SK-MEL-5 (cell line): ENCODE measurements around the gene TSNAX. TPM values are rescaled to one million over a fixed set of nuclear protein-coding genes. Genes with fewer than 3 reads are reported as not detected.

Source experiments
- DNase-seq: peaks from one replicate; pipeline ENCODE4 v3.0.0-alpha.2; 2016; ENCODE audit warnings: low read depth, low spot score
- in situ Hi-C: cut with HindIII; loops from 2 replicates; pipeline ENCODE4 v1.10.0; 2016; ENCODE audit warnings: low sequenced_read_pairs, high pct_unique_total_duplicates, low pct_unique_long_range_greater_than_20kb
- total RNA-seq: library from RNA; depleted of rRNA; stranded (reverse); fragments of >200 nt; shearing (Covaris generic); gene quantifications from 2 replicates; pipeline ENCODE4 v1.2.3, GENCODE V29; 2014

The TSNAX gene
- total RNA-seq, 1 experiment from 2014 or later, result 97.2 TPM

GRCh38 chr1:231512147-231512698 is 16.2 kb upstream of the TSNAX start:
- in situ Hi-C loops, result no loop called here
- peak; percentile 86 for DNase-seq

GRCh38 chr1:231515748-231516147 is 12.7 kb upstream of the TSNAX start:
- in situ Hi-C loops, result no loop called here
- DNase-seq, result no peak

- in situ Hi-C loops, result no loop called here
- DNase-seq, result no peak
These were observed 11.4 kb upstream of the TSNAX start for GRCh38 chr1:231517076-231517475.

DNA sequence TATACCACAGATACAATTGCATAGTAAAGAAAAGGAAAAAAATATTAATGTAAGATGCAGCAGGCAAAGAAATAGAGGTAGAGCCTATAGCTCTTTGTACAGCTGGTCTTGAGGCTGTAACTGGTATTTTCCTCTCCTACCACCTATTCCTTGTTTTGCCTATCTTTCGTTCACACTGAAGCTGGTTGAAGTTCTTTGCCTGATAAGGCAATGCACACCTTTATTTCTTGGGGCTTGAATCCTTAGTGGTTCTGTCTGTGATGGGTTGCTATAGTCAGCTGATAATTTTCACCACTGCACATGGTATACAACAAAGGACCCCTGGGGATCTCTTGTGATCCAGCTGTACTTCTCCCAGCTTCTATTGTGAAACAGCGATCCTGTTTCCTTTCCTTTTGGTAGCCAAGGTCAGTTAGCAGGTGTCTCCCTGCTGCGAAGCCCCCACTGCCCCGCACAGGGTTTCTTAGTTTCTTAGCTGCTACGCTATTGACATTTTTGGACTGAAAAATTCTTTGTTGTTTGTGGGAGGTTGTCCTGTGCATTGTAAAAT is 9.9 kb upstream of the TSNAX start:
- in situ Hi-C loops, result no loop called here

DNA sequence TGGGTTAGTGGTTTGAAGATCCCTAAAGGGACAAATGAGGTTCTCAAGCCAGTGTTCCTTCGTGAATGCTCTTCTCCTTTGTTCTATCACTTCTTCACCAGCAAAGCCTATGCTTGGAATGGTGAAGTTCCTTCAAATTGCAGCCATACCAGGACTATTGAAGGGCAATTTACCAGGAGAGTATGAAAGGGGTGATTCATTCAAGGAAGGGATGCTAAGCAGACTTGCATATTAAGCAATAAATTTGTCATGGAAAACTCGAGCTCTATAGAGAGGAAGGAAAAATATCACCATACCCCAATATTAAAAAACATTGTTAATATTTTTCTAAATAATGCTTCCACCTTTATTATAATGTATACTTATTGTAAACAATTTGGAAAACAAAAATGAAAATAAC is 9.3 kb upstream of the TSNAX start:
- in situ Hi-C loops, result no loop called here
- no peak for DNase-seq

More for the DNA sequence above, 9.9 kb upstream of the TSNAX start:
- no peak for DNase-seq

DNA sequence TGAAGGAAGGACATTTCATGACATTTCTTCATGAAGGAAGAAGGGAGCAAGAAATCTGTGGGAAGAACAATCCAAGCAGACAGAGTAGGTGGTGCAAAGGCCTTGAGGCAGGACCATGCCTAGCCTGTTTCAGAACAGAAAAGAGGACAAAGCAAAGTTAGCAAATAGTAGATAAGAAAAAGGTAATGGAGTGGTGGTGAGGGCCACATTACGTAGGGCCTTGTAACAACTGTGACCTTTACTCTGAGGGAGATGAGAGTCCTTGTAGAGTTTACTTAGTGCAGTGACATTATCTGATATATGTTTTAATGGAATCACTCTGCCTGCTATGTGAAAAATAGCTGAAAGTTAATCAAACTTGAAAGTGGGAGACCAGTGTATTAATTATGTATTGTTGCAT is 6.4 kb upstream of the TSNAX start:
- in situ Hi-C loops, result no loop called here

DNA sequence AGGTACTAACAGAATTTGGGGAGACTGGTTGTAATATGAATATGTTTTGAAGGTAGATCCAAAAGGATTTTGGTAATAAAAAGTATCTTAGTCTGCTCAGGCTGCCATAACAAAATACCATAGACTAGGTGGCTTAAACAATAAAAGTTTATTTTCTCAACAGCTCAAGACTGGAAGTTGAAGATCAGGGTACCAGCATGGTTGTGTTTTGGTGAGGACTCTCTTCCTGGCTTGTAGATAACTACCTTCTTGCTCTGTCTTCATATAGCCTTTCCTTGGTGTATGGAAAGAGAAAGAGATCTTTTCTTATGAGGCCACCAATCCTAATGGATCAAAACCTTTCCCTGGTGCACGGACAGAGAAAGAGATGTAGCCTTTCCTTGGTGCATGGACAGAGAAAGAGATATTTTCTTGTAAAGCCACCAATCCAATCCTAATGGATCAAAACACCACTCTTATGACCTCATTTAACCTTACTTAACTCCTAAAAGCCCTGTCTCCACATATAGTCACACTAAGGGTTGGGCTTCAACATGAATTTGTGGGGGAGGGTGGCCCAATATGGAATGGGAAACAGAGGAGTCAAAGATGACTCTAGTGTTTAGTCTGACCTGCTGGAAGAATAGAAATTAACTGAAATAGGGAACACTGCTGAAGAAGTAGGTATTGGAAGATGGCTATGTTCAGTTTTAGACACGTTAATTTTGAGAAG is 5.4 kb upstream of the TSNAX start:
- DNase-seq, result no peak
- in situ Hi-C loops, result no loop called here

More for the DNA sequence above, 6.4 kb upstream of the TSNAX start:
- DNase-seq, result no peak

DNA sequence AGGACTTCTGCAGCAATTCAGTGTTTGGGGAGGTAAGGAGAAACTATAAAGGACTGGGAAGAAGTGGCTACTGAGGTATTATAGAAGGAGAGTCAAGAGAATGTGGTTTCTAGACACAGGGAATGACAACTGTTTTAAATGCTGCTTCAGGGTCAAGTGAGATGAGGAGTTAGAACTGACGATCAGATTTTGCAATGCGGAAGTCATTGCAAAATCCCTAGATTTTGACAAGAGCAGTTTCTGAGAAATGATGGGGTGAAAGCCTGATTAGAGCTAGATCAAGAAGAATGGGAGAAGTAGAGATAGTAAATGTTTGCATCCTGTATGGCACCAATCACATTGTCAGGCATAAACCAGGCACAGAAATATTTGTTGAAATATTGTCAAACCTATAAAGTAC is 4.7 kb upstream of the TSNAX start:
- in situ Hi-C loops, result no loop called here
- DNase-seq, result no peak

GRCh38 chr1:231526536-231526935 is 1.9 kb upstream of the TSNAX start:
- in situ Hi-C loops, result no loop called here

GRCh38 chr1:231527586-231528171 is 790 bp upstream of the TSNAX start:
- no peak for DNase-seq
- in situ Hi-C loops, result no loop called here

More at GRCh38 chr1:231526536-231526935, 1.9 kb upstream of the TSNAX start:
- DNase-seq, result no peak

- in situ Hi-C loops, result no loop called here
- no peak for DNase-seq
These were observed 4.8 kb downstream of the TSNAX start for GRCh38 chr1:231533240-231533639.

- in situ Hi-C loops, result no loop called here
- DNase-seq, result no peak
These were observed 6.3 kb downstream of the TSNAX start for GRCh38 chr1:231534703-231535159.

DNA sequence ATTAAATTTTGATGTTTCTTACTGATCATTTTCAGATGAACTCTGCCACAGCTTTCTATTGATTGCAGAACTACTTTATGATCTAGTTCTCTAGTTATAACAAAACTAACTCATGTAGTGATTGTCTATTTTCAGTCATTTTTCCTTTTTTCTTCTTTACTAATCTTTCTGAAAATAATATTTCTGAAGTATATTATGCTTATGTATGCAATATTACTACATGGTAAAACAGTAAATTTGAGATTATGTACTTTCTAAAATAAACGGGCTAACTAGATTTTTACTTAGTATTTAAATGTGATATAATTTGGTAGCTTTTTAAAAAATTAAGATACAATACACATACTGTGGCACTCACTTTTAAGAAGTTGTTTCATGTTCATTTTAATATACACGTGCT is 7.6 kb downstream of the TSNAX start:
- DNase-seq, result no peak
- in situ Hi-C loops, result no loop called here

- no peak for DNase-seq
- in situ Hi-C loops, result no loop called here
These were observed 12.4 kb downstream of the TSNAX start for GRCh38 chr1:231540847-231541246.

GRCh38 chr1:231541842-231542241 is 13.4 kb downstream of the TSNAX start:
- peak; percentile 15 for DNase-seq
- in situ Hi-C loops, result no loop called here

- in situ Hi-C loops, result no loop called here
- no peak for DNase-seq
These were observed 16.6 kb downstream of the TSNAX start for GRCh38 chr1:231544943-231545592.

DNA sequence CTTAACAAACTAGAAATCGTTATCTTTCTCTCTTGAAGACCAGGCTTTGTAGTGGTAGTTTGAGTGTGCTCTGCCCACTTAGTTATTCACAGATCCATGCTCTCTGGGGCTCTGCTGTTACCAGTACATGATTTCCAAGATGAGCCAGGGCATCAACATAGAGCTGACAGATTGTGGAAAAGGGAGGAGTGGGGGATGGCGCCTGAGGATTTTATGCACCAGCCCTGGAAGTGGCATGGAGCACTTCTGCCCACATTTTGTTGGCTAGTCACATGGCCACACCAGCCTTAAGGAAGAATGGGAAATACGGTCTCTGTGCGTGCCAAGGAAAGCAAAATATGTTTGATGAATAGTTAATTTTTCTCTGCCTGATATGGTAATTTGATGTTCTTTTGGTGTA is 18.2 kb downstream of the TSNAX start:
- DNase-seq, result no peak
- in situ Hi-C loops, result no loop called here

DNA sequence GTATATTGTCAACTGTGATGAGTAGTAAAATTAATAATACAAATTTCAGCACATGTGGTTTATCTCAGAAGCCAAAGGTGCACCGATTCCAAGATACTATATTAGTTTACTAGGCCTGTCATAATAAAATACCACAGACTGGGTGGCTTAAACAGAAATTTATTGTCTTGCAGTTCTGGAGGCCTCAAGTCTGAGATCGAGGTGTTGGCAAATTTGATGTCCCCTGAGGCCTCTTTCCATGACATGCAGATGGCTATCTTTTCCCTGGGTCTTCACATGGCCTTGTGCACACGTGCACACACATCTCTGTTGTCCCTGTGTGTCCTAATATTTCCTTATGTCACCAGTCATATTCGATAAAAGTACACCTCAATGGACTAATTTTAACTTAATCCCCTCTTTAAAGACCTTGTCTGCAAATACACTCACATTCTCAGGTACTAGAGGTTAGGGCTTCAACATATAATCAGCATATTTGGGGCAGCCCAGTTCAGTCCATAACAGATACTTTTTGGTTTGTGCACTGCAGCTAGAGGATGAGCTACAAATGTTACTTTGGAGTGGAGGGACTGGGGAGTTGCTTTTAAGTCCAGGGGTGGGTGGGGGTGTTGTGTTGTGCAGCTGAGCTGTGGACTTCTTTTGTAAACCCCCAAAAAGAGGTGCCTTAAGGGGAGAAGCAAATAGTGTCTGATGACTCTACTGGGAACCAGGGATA is 21.4 kb downstream of the TSNAX start:
- DNase-seq, result no peak
- in situ Hi-C loops, result no loop called here
